ENCODE results near the gene JPT2. TPM values are rescaled to one million over a fixed set of nuclear protein-coding genes. Genes with fewer than 3 reads are reported as not detected.

The JPT2 gene
- total and polyA plus RNA-seq, 8 donors: 64.8 to 79.5 (median 72.3) TPM

DNA sequence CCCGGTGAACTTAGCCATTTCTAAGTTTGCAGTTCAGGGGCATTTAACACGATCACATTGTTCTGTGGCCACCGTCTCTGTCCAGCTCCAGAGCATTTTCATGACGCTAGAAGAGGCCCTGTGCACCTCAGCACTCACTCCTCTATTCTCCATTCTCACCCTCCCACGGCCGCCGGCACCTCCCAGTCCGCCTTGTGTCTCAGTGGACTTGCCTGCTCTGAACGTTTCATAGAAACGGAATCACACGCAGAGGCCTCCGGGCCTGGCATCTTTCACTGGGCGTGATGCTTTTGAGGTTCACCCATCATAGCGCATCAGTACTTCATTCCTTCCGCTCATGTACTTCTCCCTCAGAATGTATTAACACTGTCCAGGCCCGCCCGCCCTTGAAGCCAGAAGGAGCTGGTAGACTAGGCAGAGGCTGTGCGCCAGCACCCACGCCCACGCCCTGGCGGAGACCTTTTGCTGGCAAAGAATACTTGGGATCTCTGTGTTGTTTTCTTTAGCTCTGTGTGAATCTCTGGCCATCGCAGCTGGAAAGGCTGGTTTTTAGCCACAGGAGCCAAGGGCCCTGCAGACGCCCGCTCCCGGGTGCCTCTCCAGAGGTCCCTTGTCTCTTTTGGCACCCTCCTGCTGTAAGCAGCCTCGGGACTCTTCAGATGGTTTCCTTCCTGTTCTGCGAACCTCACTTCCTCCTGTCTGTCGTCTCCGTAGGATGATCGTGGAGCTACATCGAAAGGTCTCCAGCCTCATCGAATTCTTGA, 23.4 kb upstream of the JPT2 start:
- no peak overlapping the region for H3K27ac ChIP-seq
- no peaks in the 10 kb centered on the region for H3K9me3 ChIP-seq
- H3K36me3 ChIP-seq: peaks cover 0 to 85% of the 10 kb centered on the region in 2 donors
- intact Hi-C loops (cut with DNase I): no loop called here
- no peak for ATAC-seq
- no peak for TF ChIP-seq CTCF (IDR thresholded peaks at IDR 0.05)
- no peaks in the 10 kb centered on the region for H3K27me3 ChIP-seq
- no peak overlapping the region for H3K4me3 ChIP-seq
- H3K4me1 ChIP-seq: no peaks in the 10 kb centered on the region
- DNase-seq: no peak

DNA sequence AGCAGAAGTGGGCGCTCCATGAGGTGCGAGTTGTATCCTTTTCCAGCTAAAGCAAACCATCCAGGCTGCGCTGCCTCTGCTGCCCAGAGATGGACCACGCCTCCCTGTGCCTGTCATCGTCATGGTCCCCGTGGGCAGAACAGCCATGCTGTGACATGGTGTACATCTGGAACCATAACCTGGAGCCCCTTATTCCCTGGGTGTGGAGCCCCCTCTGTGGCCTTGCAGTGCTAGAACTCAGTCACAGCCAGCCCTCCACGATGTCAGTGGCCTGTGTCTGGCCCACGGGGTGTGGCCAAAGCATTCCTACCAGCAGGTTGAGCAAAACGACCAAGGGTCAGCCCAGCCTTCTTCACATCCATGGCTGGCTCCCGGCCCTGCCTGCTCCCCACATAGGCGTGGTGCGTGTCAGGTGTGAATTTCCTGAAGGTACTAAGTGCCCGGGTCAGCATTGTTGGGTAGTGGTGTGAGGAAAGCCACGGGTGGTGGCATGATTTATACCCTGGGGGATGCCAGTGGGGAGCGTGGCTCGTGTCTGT, 22.7 kb upstream of the JPT2 start:
- DNase-seq (peak in 1 of 4 donors; percentile 51), ATAC-seq (no peak)
- peaks cover 0 to 92% of the 10 kb centered on the region in 2 donors for H3K36me3 ChIP-seq
- no peaks in the 10 kb centered on the region for H3K4me1 ChIP-seq
- no peak for TF ChIP-seq CTCF (IDR thresholded peaks at IDR 0.05)
- H3K27ac ChIP-seq: no peak overlapping the region
- H3K27me3 ChIP-seq: no peaks in the 10 kb centered on the region
- intact Hi-C loops (cut with DNase I): no loop called here
- H3K9me3 ChIP-seq: no peaks in the 10 kb centered on the region
- no peak overlapping the region for H3K4me3 ChIP-seq

DNA sequence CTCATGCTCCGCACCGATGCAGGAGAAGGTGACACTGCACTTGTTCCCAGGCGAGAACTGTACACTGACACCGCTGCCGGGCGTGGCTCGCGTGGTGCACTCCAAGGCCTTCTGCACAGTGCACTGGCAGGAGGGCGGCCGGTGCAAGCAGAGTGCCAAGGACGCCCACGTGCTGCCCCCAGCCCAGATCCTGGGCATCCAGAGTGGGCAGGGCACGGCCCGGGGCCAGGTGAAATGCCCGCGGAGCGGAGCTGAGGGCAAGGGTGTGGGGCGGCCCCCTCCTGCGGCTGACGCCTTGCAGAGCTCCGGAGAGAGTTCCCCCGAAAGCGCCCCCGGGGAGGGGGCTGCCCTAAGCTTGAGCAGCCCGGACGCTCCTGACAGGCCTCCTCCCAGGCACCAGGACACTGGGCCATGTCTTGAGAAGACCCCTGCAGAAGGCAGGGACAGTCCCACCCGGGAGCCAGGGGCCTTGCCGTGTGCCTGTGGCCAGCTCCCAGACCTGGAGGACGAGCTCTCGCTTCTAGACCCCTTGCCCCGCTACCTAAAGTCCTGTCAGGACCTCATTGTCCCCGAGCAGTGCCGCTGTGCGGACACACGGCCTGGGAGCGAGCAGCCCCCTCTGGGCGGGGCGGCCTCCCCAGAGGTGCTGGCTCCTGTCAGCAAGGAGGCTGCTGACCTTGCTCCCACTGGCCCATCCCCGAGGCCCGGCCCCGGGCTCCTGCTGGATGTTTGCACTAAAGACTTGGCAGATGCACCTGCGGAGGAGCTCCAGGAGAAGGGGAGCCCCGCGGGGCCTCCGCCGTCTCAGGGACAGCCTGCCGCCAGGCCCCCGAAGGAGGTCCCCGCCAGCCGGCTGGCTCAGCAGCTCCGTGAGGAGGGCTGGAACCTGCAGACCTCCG, 21.9 kb upstream of the JPT2 start:
- no peak for ATAC-seq
- no peak overlapping the region for H3K27ac ChIP-seq
- no peak overlapping the region for H3K4me3 ChIP-seq
- intact Hi-C loops (cut with DNase I): no loop called here
- no peaks in the 10 kb centered on the region for H3K4me1 ChIP-seq
- H3K9me3 ChIP-seq: no peaks in the 10 kb centered on the region
- peaks cover 0 to 93% of the 10 kb centered on the region in 2 donors for H3K36me3 ChIP-seq
- no peaks in the 10 kb centered on the region for H3K27me3 ChIP-seq
- peak in 1 of 4 donors; percentile 79 for DNase-seq
- no peak for TF ChIP-seq CTCF (IDR thresholded peaks at IDR 0.05)

DNA sequence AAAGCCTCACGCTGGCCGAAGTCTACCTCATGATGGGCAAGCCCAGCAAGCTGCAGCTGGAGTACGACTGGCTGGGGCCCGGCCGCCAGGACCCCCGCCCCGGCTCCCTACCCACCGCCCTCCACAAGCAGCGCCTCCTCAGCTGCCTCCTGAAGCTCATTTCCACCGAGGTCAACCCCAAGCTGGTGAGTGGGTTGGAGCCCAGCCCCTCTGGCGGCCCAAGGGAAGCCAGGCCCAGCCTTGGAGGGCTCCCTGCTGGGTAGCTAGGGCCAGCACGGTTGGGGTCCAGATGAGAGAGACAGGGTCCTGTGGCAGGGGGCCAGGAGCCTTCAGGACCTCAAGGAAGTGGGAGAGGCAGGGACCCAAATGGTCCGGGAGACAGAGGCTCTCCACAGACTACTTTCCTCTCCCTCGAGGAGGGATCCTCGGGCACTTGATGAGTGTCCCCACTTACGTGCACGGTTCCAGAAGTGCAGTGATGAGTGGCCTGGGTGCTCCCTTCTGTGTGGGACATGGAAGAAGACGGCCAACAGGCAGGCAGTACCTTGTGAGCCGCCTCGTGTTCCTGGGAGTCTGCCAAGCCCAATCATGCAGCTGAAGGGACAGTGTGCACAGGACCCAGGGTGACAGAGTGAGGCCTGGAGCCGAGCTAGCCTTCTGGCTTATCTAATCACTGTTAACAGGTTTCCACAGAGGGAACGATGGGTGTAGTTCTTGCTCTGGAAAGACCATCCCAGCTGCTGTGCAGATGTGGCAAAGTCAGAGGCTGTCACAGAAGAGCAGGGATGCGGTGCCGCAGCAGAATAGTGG, 21.1 kb upstream of the JPT2 start:
- DNase-seq (no peak), ATAC-seq (no peak)
- no peaks in the 10 kb centered on the region for H3K27me3 ChIP-seq
- H3K36me3 ChIP-seq: peaks cover 0 to 97% of the 10 kb centered on the region in 2 donors
- no peaks in the 10 kb centered on the region for H3K4me1 ChIP-seq
- intact Hi-C loops (cut with DNase I): no loop called here
- no peak for TF ChIP-seq CTCF (IDR thresholded peaks at IDR 0.05)
- no peak overlapping the region for H3K27ac ChIP-seq
- no peaks in the 10 kb centered on the region for H3K9me3 ChIP-seq
- no peak overlapping the region for H3K4me3 ChIP-seq

Measured in left lung (tissue), 10 donors.